Endodermal cell (in vitro differentiated cells): Measurements from ENCODE around the gene ST6GALNAC4. TPM values are rescaled to one million over a fixed set of nuclear protein-coding genes. Genes with fewer than 3 reads are reported as not detected.
A peak's percentile ranks its signal among the peaks of the same experiment; 100 is the strongest.

Experiments
- DNase-seq: peaks from one replicate; pipeline ENCODE4 v3.0.0-alpha.2; 2017
- H3K27ac ChIP-seq: 2 replicates; pipeline ENCODE4 v1.5.1; 2013; ENCODE audit warnings: mild to moderate bottlenecking, low read depth, low read length, moderate library complexity
- H3K27me3 ChIP-seq: 2 replicates; pipeline ENCODE4 v1.6.1; 2013; ENCODE audit warnings: mild to moderate bottlenecking, low read length, moderate library complexity; ENCODE audit not compliant: insufficient read depth, control insufficient read depth, poor library complexity, severe bottlenecking
- H3K36me3 ChIP-seq: 2 replicates; pipeline ENCODE4 v1.7.0; 2013; ENCODE audit warnings: mild to moderate bottlenecking, low read length, moderate library complexity; ENCODE audit not compliant: control insufficient read depth, insufficient read depth
- H3K4me1 ChIP-seq: one replicate; pipeline ENCODE4 v1.7.0; 2013; ENCODE audit warnings: low read length; ENCODE audit not compliant: control insufficient read depth, insufficient read depth
- H3K4me3 ChIP-seq: 2 replicates; pipeline ENCODE4 v1.5.1; 2013; ENCODE audit warnings: mild to moderate bottlenecking, low read length, moderate library complexity
- H3K9ac ChIP-seq: 2 replicates; pipeline ENCODE4 v1.6.1; 2013; ENCODE audit warnings: mild to moderate bottlenecking, low read length, moderate library complexity; ENCODE audit not compliant: poor library complexity, severe bottlenecking; ENCODE audit errors: extremely low read depth
- H3K9me3 ChIP-seq: 2 replicates; pipeline ENCODE4 v1.6.1; 2013; ENCODE audit warnings: mild to moderate bottlenecking, low read length, moderate library complexity; ENCODE audit not compliant: control insufficient read depth
- H3K27ac Mint-ChIP-seq: 2 replicates; pipeline ENCODE4 v1.8.0; 2020; ENCODE audit warnings: mixed read lengths
- H3K27me3 Mint-ChIP-seq: 2 replicates; pipeline ENCODE4 v1.8.0; 2021; ENCODE audit warnings: mild to moderate bottlenecking, mixed read lengths; ENCODE audit not compliant: insufficient read depth
- H3K36me3 Mint-ChIP-seq: 2 replicates; pipeline ENCODE4 v1.8.0; 2020; ENCODE audit warnings: low read depth, mixed read lengths
- H3K4me1 Mint-ChIP-seq: 2 replicates; pipeline ENCODE4 v1.8.0; 2020; ENCODE audit warnings: mixed read lengths
- H3K4me3 Mint-ChIP-seq: 2 replicates; pipeline ENCODE4 v1.8.0; 2020; ENCODE audit warnings: mild to moderate bottlenecking, moderate library complexity, mixed read lengths
- H3K9me3 Mint-ChIP-seq: 2 replicates; pipeline ENCODE4 v1.8.0; 2020; ENCODE audit warnings: mild to moderate bottlenecking, mixed read lengths
- WGBS, 2 experiments: methylation state at CpG; one replicate each; pipeline versions ENCODE4 v1.1.5 to v1.1.7; 2013; ENCODE audit warnings: missing lambda C conversion rate in 2 of 2, mixed read lengths in 1 of 2; ENCODE audit not compliant: insufficient coverage in 1 of 2, insufficient read length in 1 of 2; 5-methylcytosine and 5-hydroxymethylcytosine counted together
- total RNA-seq, 2 donors: library from RNA; stranded (reverse); fragmentation: NEBNext Ultra II Directional in 1 of 2; extraction: Animal tissue kit (Norgen Biotek cat#: 25700) in 1 of 2; gene quantifications; 2 replicates in 1 of 2; 3 replicates in 1 of 2; pipeline ENCODE4 v1.2.1, GENCODE V29; 2021
- TF ChIP-seq, protein P1 (sequence below): fragments of 200-600 bp; sonication (generic); conservative IDR thresholded peaks from 2 replicates; pipeline ENCODE4 v1.5.0; 2021; ENCODE audit warnings: antibody characterized with exemption, mild to moderate bottlenecking

ST6GALNAC4 gene
- total RNA-seq, 2 donors from 2014 or later: 8.3 to 12.7 TPM

DNA sequence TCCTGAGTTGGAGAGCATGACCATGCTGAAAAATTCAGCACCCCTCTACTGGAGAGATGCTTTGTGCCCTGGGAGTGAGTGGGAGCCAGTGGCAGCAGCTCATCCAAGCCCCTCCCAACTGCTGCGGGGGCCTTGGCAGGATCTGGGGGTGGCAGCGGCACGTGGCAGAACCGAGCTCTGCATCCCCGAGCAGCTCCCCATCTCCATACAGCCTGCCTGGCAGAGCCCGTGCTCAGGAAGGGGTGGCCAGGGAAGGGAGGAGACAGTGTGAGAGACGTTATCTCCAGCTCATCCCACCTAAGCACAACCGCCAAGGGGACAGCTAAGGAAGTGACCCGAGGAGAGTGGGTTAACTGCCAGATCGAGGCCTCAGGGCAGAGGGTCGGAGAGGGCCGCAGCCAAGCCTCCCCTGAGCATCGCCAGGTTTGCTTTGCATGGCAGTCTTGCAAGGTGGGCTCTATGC, 38.0 kb upstream of the ST6GALNAC4 start:
- Mint-ChIP-seq H3K36me3 (peaks cover 12% of the 10 kb centered on the region), H3K9me3 (no peaks in the 10 kb centered on the region), H3K4me1 (peaks cover 11% of the 10 kb centered on the region), H3K27ac (peak overlapping the region; percentile 74), H3K4me3 (no peak overlapping the region), H3K27me3 (no peaks in the 10 kb centered on the region)
- Histone ChIP-seq H3K4me1 (peaks cover 5% of the 10 kb centered on the region), H3K4me3 (no peak overlapping the region), H3K27ac (no peak overlapping the region), H3K27me3 (no peaks in the 10 kb centered on the region), H3K9me3 (no peaks in the 10 kb centered on the region), H3K36me3 (no peaks in the 10 kb centered on the region), H3K9ac (no peak overlapping the region)
- 90 to 94% methylated on average over 8 to 13 of the region's 13 CpGs for WGBS, 2 experiments
- DNase-seq: no peak
- TF ChIP-seq, protein P1, sequence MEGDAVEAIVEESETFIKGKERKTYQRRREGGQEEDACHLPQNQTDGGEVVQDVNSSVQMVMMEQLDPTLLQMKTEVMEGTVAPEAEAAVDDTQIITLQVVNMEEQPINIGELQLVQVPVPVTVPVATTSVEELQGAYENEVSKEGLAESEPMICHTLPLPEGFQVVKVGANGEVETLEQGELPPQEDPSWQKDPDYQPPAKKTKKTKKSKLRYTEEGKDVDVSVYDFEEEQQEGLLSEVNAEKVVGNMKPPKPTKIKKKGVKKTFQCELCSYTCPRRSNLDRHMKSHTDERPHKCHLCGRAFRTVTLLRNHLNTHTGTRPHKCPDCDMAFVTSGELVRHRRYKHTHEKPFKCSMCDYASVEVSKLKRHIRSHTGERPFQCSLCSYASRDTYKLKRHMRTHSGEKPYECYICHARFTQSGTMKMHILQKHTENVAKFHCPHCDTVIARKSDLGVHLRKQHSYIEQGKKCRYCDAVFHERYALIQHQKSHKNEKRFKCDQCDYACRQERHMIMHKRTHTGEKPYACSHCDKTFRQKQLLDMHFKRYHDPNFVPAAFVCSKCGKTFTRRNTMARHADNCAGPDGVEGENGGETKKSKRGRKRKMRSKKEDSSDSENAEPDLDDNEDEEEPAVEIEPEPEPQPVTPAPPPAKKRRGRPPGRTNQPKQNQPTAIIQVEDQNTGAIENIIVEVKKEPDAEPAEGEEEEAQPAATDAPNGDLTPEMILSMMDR: no peak

DNA sequence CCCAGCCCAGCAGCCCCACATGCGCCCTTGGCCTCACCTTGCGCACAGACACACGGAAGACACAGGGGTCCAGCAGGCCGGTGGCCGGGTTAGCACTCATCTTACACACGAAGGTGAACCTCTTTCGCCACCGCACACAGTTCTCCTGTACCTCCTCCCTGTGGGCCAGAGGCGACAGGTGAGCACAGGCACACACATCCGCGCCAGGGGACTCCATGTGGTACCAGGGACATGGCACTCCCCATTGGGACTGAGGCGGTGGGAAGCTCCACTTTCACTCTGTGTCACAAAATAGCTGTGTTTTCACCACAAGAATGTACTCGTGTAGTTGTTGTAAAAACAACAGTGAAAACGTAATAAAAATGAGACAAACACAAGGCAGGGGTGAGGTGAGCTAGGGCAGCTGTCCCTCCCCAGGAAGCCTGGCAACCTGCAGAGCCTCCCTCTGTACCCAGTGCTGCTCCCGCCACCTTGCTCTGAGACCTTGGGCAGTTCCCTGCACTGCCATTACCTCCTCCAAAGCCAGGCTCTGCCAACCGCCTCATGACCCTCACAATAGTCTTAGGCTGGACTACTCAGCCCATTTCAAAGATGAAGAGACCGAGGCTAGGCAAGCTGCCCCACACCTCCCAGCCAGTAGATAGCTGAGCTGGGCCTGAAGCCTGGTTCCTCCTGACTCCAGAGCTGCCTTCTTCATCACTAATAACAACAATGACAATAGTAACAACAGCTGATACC, 37.1 kb upstream of the ST6GALNAC4 start:
- no peaks in the 10 kb centered on the region for H3K9me3 Mint-ChIP-seq
- 93 to 97% methylated on average over 12 to 17 of the region's 17 CpGs for WGBS, 2 experiments
- peaks cover 11% of the 10 kb centered on the region for H3K4me1 Mint-ChIP-seq
- H3K9ac ChIP-seq: no peak overlapping the region
- H3K27me3 ChIP-seq: no peaks in the 10 kb centered on the region
- DNase-seq: no peak
- H3K36me3 Mint-ChIP-seq: peaks cover 11% of the 10 kb centered on the region
- peaks cover 5% of the 10 kb centered on the region for H3K4me1 ChIP-seq
- no peaks in the 10 kb centered on the region for H3K27me3 Mint-ChIP-seq
- H3K36me3 ChIP-seq: no peaks in the 10 kb centered on the region
- TF ChIP-seq, protein P1: no peak
- H3K4me3 Mint-ChIP-seq: no peak overlapping the region
- H3K27ac Mint-ChIP-seq: peak overlapping the region; percentile 21
- H3K9me3 ChIP-seq: no peaks in the 10 kb centered on the region
- no peak overlapping the region for H3K4me3 ChIP-seq
- H3K27ac ChIP-seq: no peak overlapping the region

DNA sequence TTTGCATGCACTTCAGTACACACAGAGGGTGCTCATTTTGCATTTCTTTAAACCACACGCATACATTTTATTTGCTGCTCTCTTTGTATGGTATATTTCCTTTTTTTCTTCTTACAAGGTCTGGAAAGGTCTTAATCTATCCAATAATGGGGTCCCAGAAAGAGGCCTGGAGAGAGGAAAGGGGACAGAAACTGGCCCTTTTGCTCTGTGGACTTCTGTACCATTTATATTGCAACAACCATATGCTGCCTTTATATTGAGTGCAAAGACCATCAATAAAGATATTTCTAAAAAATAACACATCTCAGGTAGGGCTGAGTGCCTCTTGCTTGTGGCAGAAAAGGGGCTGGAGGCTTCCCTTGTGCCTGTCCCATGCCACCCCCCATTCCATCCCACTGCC, 36.3 kb upstream of the ST6GALNAC4 start:
- no peaks in the 10 kb centered on the region for H3K27me3 ChIP-seq
- no peaks in the 10 kb centered on the region for H3K27me3 Mint-ChIP-seq
- H3K36me3 Mint-ChIP-seq: peaks cover 6% of the 10 kb centered on the region
- WGBS, 2 experiments: 86% methylated on average over 1 of the region's 1 CpG; no CpG with 5 or more reads in 1 of the 2 experiments
- TF ChIP-seq, protein P1: no peak
- no peaks in the 10 kb centered on the region for H3K9me3 Mint-ChIP-seq
- no peaks in the 10 kb centered on the region for H3K9me3 ChIP-seq
- H3K4me3 Mint-ChIP-seq: no peak overlapping the region
- DNase-seq: no peak
- H3K36me3 ChIP-seq: no peaks in the 10 kb centered on the region
- no peak overlapping the region for H3K27ac Mint-ChIP-seq
- H3K27ac ChIP-seq: no peak overlapping the region
- H3K4me1 ChIP-seq: peaks cover 5% of the 10 kb centered on the region
- H3K9ac ChIP-seq: no peak overlapping the region
- peaks cover 11% of the 10 kb centered on the region for H3K4me1 Mint-ChIP-seq
- H3K4me3 ChIP-seq: no peak overlapping the region
